Astrocyte (in vitro differentiated cells and primary cell): ENCODE measurements around the gene LCE3D. TPM values are rescaled to one million over a fixed set of nuclear protein-coding genes. Genes with fewer than 3 reads are reported as not detected.

Source experiments
- DNase-seq: peaks from one replicate; pipeline ENCODE4 v3.0.0-alpha.2; 2010; ENCODE audit warnings: low read depth
- FAIRE-seq: peaks from 2 replicates; lab custom pipeline; 2011; peaks lifted over from hg19 to GRCh38; lab: Jason Lieb, UNC
- H2AFZ ChIP-seq: 2 replicates; pipeline ENCODE4 v1.6.0; 2012; ENCODE audit warnings: low read depth, low read length, inconsistent platforms
- H3K27ac ChIP-seq: 2 replicates; pipeline ENCODE4 v1.5.1; 2011; ENCODE audit warnings: low read depth, low read length, inconsistent platforms
- H3K27me3 ChIP-seq: 2 replicates; pipeline ENCODE4 v1.6.0; 2011; ENCODE audit warnings: low read length, inconsistent platforms; ENCODE audit not compliant: insufficient read depth
- H3K36me3 ChIP-seq: 2 replicates; pipeline ENCODE4 v1.5.1; 2011; ENCODE audit warnings: low read length, inconsistent platforms; ENCODE audit not compliant: insufficient read depth
- H3K4me1 ChIP-seq: 2 replicates; pipeline ENCODE4 v1.5.1; 2011; ENCODE audit warnings: low read length, inconsistent platforms; ENCODE audit not compliant: insufficient read depth
- H3K4me2 ChIP-seq: 2 replicates; pipeline ENCODE4 v1.6.0; 2012; ENCODE audit warnings: low read length, inconsistent platforms
- H3K4me3 ChIP-seq: 2 replicates; pipeline ENCODE4 v1.5.1; 2011; ENCODE audit warnings: low read depth, mild to moderate bottlenecking, low read length, inconsistent platforms; ENCODE audit not compliant: insufficient read depth
- H3K79me2 ChIP-seq: 2 replicates; pipeline ENCODE4 v1.6.0; 2012; ENCODE audit warnings: mild to moderate bottlenecking, low read length, inconsistent platforms; ENCODE audit not compliant: insufficient read depth
- H3K9ac ChIP-seq: 2 replicates; pipeline ENCODE4 v1.6.0; 2012; ENCODE audit warnings: mild to moderate bottlenecking, low read length, inconsistent platforms
- H3K9me3 ChIP-seq: 2 replicates; pipeline ENCODE4 v1.5.1; 2012; ENCODE audit warnings: low read depth, mild to moderate bottlenecking, low read length, inconsistent platforms; ENCODE audit not compliant: insufficient read depth
- H4K20me1 ChIP-seq: 2 replicates; pipeline ENCODE4 v1.6.0; 2012; ENCODE audit warnings: low read length, inconsistent platforms; ENCODE audit not compliant: insufficient read depth
- H3K27ac Mint-ChIP-seq: one replicate; pipeline ENCODE4 v1.8.0; 2021; ENCODE audit warnings: mild to moderate bottlenecking, mixed read lengths; ENCODE audit not compliant: unreplicated experiment
- H3K27me3 Mint-ChIP-seq: one replicate; pipeline ENCODE4 v1.8.0; 2021; ENCODE audit warnings: low read depth, mixed read lengths; ENCODE audit not compliant: unreplicated experiment
- H3K36me3 Mint-ChIP-seq: one replicate; pipeline ENCODE4 v1.8.0; 2021; ENCODE audit warnings: low read depth, mixed read lengths; ENCODE audit not compliant: unreplicated experiment
- H3K4me1 Mint-ChIP-seq: one replicate; pipeline ENCODE4 v1.8.0; 2021; ENCODE audit warnings: low read depth, mixed read lengths; ENCODE audit not compliant: unreplicated experiment
- H3K4me3 Mint-ChIP-seq: one replicate; pipeline ENCODE4 v1.8.0; 2021; ENCODE audit warnings: mild to moderate bottlenecking, moderate library complexity, mixed read lengths; ENCODE audit not compliant: unreplicated experiment
- H3K9me3 Mint-ChIP-seq: one replicate; pipeline ENCODE4 v1.8.0; 2021; ENCODE audit warnings: mild to moderate bottlenecking, mixed read lengths; ENCODE audit not compliant: unreplicated experiment
- CTCF ChIP-seq: IDR thresholded peaks from 2 replicates; pipeline ENCODE4 v1.5.1; 2011; ENCODE audit warnings: low read depth, mild to moderate bottlenecking, inconsistent platforms, low read length, moderate library complexity; ENCODE audit not compliant: insufficient read depth
- EZH2 ChIP-seq: IDR thresholded peaks from 2 replicates; pipeline ENCODE4 v1.6.1; 2012; ENCODE audit warnings: mild to moderate bottlenecking, low read length, inconsistent platforms; ENCODE audit not compliant: insufficient read depth
- total RNA-seq: library from RNA; stranded (reverse); gene quantifications from 2 replicates; pipeline ENCODE4 v1.2.1, GENCODE V29; 2021

LCE3D gene
- total RNA-seq, 1 donor from 2014 or later = not detected

GRCh38 chr1:152546704-152547103 lies 33.6 kb downstream of the LCE3D start:
- DNase-seq (no peak), FAIRE-seq (no peak)
- Histone ChIP-seq H3K4me2 (no peak overlapping the region), H3K27ac (no peak overlapping the region), H2AFZ (no peak overlapping the region), H3K36me3 (no peaks in the 10 kb centered on the region), H3K9ac (no peak overlapping the region), H3K9me3 (no peaks in the 10 kb centered on the region), H3K4me1 (no peaks in the 10 kb centered on the region), H3K79me2 (no peaks in the 10 kb centered on the region), H4K20me1 (no peaks in the 10 kb centered on the region), H3K4me3 (no peak overlapping the region), H3K27me3 (no peaks in the 10 kb centered on the region)
- Mint-ChIP-seq H3K4me1 (no peaks in the 10 kb centered on the region), H3K27ac (no peak overlapping the region), H3K27me3 (peaks cover 3% of the 10 kb centered on the region), H3K9me3 (peaks cover 4% of the 10 kb centered on the region), H3K4me3 (no peak overlapping the region), H3K36me3 (no peaks in the 10 kb centered on the region)
- TF ChIP-seq CTCF (no peak), EZH2 (no peak)

- no peaks in the 10 kb centered on the region for H3K36me3 ChIP-seq
- no peaks in the 10 kb centered on the region for H3K27me3 ChIP-seq
- FAIRE-seq (no peak), DNase-seq (no peak)
- H3K79me2 ChIP-seq = no peaks in the 10 kb centered on the region
- Mint-ChIP-seq H3K4me3 (no peak overlapping the region), H3K27me3 (no peaks in the 10 kb centered on the region), H3K9me3 (peaks cover 2% of the 10 kb centered on the region), H3K4me1 (no peaks in the 10 kb centered on the region), H3K36me3 (no peaks in the 10 kb centered on the region), H3K27ac (no peak overlapping the region)
- H3K4me1 ChIP-seq = no peaks in the 10 kb centered on the region
- no peak overlapping the region for H3K4me3 ChIP-seq
- H3K9me3 ChIP-seq = no peaks in the 10 kb centered on the region
- H2AFZ ChIP-seq = no peak overlapping the region
- H4K20me1 ChIP-seq = no peaks in the 10 kb centered on the region
- H3K27ac ChIP-seq = no peak overlapping the region
- no peak overlapping the region for H3K9ac ChIP-seq
- no peak for TF ChIP-seq CTCF
- TF ChIP-seq EZH2 = no peak
- H3K4me2 ChIP-seq = no peak overlapping the region
Measured at GRCh38 chr1:152543820-152544219, 36.5 kb downstream of the LCE3D start.

DNA sequence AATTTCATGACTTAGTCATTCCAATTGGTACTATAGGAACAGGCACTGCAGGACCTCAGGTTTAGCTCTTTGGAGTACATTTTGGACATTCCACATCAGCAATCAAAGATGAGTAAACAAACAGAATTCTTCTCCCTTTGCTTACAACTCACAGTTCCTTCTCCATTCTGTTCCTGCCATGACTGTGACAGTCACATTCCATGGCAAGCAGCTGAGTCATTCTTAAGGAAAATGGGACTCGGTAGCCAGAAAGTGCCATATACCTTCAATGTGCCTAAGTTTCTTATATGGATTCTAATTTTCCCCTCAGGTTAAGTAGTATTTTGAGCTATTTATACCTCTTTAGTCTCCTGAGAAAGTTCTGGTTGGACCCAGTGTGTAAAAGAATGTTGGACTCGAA lies 40.4 kb downstream of the LCE3D start:
- Histone ChIP-seq H3K27ac (no peak overlapping the region), H2AFZ (no peak overlapping the region), H3K4me2 (no peak overlapping the region), H3K4me1 (no peaks in the 10 kb centered on the region), H3K9me3 (no peaks in the 10 kb centered on the region), H3K27me3 (no peaks in the 10 kb centered on the region), H3K4me3 (no peak overlapping the region), H3K36me3 (no peaks in the 10 kb centered on the region), H3K9ac (no peak overlapping the region), H4K20me1 (no peaks in the 10 kb centered on the region), H3K79me2 (no peaks in the 10 kb centered on the region)
- Mint-ChIP-seq H3K27ac (no peak overlapping the region), H3K4me3 (no peak overlapping the region), H3K27me3 (peaks cover 2% of the 10 kb centered on the region), H3K9me3 (peaks cover 2% of the 10 kb centered on the region), H3K36me3 (no peaks in the 10 kb centered on the region), H3K4me1 (no peaks in the 10 kb centered on the region)
- TF ChIP-seq CTCF = no peak
- no peak for TF ChIP-seq EZH2
- no peak for DNase-seq
- no peak for FAIRE-seq
